ENCODE measurements around the gene GAS7.

GAS7 gene

GRCh38 chr17:10192972-10193371 lies 5.4 kb downstream of the GAS7 start:
- Histone ChIP-seq H3K18ac (ENCODE audit: low read length) (peak overlapping the region; percentile 67), H4K8ac (ENCODE audit: low read depth, low read length) (peak overlapping the region; percentile 29), H2BK120ac (ENCODE audit: insufficient read depth, low read length, poor library complexity) (no peak overlapping the region), H3K4me1 (ENCODE audit: control insufficient read depth in 1 of 2, insufficient read depth in 2 of 2, low read length in 2 of 2) (peaks cover 13 to 21% of the 10 kb centered on the region in 2 experiments), H3K36me3 (ENCODE audit: control insufficient read depth in 1 of 2, insufficient read depth in 2 of 2, low read length in 2 of 2) (peaks cover 0 to 9% of the 10 kb centered on the region in 2 experiments), H3K79me2 (ENCODE audit: control insufficient read depth, insufficient read depth, low read length, poor library complexity) (peaks cover 12% of the 10 kb centered on the region), H2AFZ (ENCODE audit: insufficient read depth, low read length, poor library complexity) (no peak overlapping the region), H4K91ac (ENCODE audit: low read depth, low read length) (no peak overlapping the region), H3K27ac (ENCODE audit: low read depth, low read length) (peak overlapping the region; percentile 24), H3K14ac (ENCODE audit: low read length) (no peak overlapping the region), H3K9me3 (ENCODE audit: insufficient read depth, low read depth, low read length) (peaks cover 11% of the 10 kb centered on the region), H3K4me2 (ENCODE audit: low read length) (peak overlapping the region; percentile 43), H4K12ac (ENCODE audit: low read depth, low read length) (no peak overlapping the region), H3K9ac (ENCODE audit: low read length) (no peak overlapping the region), H2BK5ac (ENCODE audit: low read depth, low read length, poor library complexity) (peak overlapping the region; percentile 25), H3K27me3 (ENCODE audit: insufficient read depth, low read length) (no peaks in the 10 kb centered on the region), H3K4me3 (ENCODE audit: low read depth, low read length) (no peak overlapping the region), H3K23ac (ENCODE audit: low read length) (no peak overlapping the region), H2BK12ac (ENCODE audit: low read length) (peak overlapping the region; percentile 36), H3K4ac (ENCODE audit: low read depth, low read length) (peak overlapping the region; percentile 78), H3K79me1 (ENCODE audit: low read length) (peaks cover 10% of the 10 kb centered on the region), H2AK5ac (ENCODE audit: low read length) (no peak overlapping the region)
- peak; percentile 75 to 76 for DNase-seq
- no CpG with 5 or more reads among the region's 2 CpGs for WGBS (ENCODE audit: extremely low coverage, insufficient coverage, insufficient read length)

- Histone ChIP-seq H3K4me2 (ENCODE audit: low read length) (peak overlapping the region; percentile 43), H3K79me1 (ENCODE audit: low read length) (peaks cover 5% of the 10 kb centered on the region), H3K18ac (ENCODE audit: low read length) (no peak overlapping the region), H4K12ac (ENCODE audit: low read depth, low read length) (no peak overlapping the region), H3K36me3 (ENCODE audit: control insufficient read depth in 1 of 2, insufficient read depth in 2 of 2, low read length in 2 of 2) (peaks cover 0 to 9% of the 10 kb centered on the region in 2 experiments), H3K4ac (ENCODE audit: low read depth, low read length) (peak overlapping the region; percentile 27), H3K79me2 (ENCODE audit: control insufficient read depth, insufficient read depth, low read length, poor library complexity) (peaks cover 6% of the 10 kb centered on the region), H3K27ac (ENCODE audit: low read depth, low read length) (peak overlapping the region; percentile 24), H3K14ac (ENCODE audit: low read length) (peak overlapping the region; percentile 17), H4K8ac (ENCODE audit: low read depth, low read length) (no peak overlapping the region), H2AFZ (ENCODE audit: insufficient read depth, low read length, poor library complexity) (no peak overlapping the region), H3K9ac (ENCODE audit: low read length) (no peak overlapping the region), H3K27me3 (ENCODE audit: insufficient read depth, low read length) (no peaks in the 10 kb centered on the region), H4K91ac (ENCODE audit: low read depth, low read length) (no peak overlapping the region), H2BK5ac (ENCODE audit: low read depth, low read length, poor library complexity) (no peak overlapping the region), H2AK5ac (ENCODE audit: low read length) (no peak overlapping the region), H2BK120ac (ENCODE audit: insufficient read depth, low read length, poor library complexity) (no peak overlapping the region), H2BK12ac (ENCODE audit: low read length) (no peak overlapping the region), H3K4me1 (ENCODE audit: control insufficient read depth in 1 of 2, insufficient read depth in 2 of 2, low read length in 2 of 2) (peaks cover 11 to 21% of the 10 kb centered on the region in 2 experiments), H3K23ac (ENCODE audit: low read length) (no peak overlapping the region), H3K9me3 (ENCODE audit: insufficient read depth, low read depth, low read length) (peaks cover 11% of the 10 kb centered on the region), H3K4me3 (ENCODE audit: low read depth, low read length) (no peak overlapping the region)
- DNase-seq = peak; percentile 75 to 84
- WGBS (ENCODE audit: extremely low coverage, insufficient coverage, insufficient read length) = no CpG with 5 or more reads among the region's 5 CpGs
Measured at GRCh38 chr17:10192461-10192860, 5.9 kb downstream of the GAS7 start.

- H3K9ac ChIP-seq (ENCODE audit: low read length) = no peak overlapping the region
- no peak overlapping the region for H3K4me2 ChIP-seq (ENCODE audit: low read length)
- H3K27me3 ChIP-seq (ENCODE audit: insufficient read depth, low read length) = no peaks in the 10 kb centered on the region
- no peak overlapping the region for H3K4me3 ChIP-seq (ENCODE audit: low read depth, low read length)
- no peak overlapping the region for H4K91ac ChIP-seq (ENCODE audit: low read depth, low read length)
- H4K8ac ChIP-seq (ENCODE audit: low read depth, low read length) = no peak overlapping the region
- H3K14ac ChIP-seq (ENCODE audit: low read length) = no peak overlapping the region
- H3K4me1 ChIP-seq (ENCODE audit: control insufficient read depth in 1 of 2, insufficient read depth in 2 of 2, low read length in 2 of 2) = peaks cover 14 to 21% of the 10 kb centered on the region in 2 experiments
- no CpG with 5 or more reads among the region's 5 CpGs for WGBS (ENCODE audit: extremely low coverage, insufficient coverage, insufficient read length)
- no peaks in the 10 kb centered on the region for H3K36me3 ChIP-seq (ENCODE audit: control insufficient read depth in 1 of 2, insufficient read depth in 2 of 2, low read length in 2 of 2)
- peaks cover 4% of the 10 kb centered on the region for H3K79me2 ChIP-seq (ENCODE audit: control insufficient read depth, insufficient read depth, low read length, poor library complexity)
- no peak overlapping the region for H3K18ac ChIP-seq (ENCODE audit: low read length)
- no peak overlapping the region for H2AFZ ChIP-seq (ENCODE audit: insufficient read depth, low read length, poor library complexity)
- H3K27ac ChIP-seq (ENCODE audit: low read depth, low read length) = no peak overlapping the region
- H2BK5ac ChIP-seq (ENCODE audit: low read depth, low read length, poor library complexity) = no peak overlapping the region
- H2BK120ac ChIP-seq (ENCODE audit: insufficient read depth, low read length, poor library complexity) = no peak overlapping the region
- H3K9me3 ChIP-seq (ENCODE audit: insufficient read depth, low read depth, low read length) = no peaks in the 10 kb centered on the region
- H3K4ac ChIP-seq (ENCODE audit: low read depth, low read length) = no peak overlapping the region
- H3K23ac ChIP-seq (ENCODE audit: low read length) = no peak overlapping the region
- DNase-seq = no peak
- peaks cover 7% of the 10 kb centered on the region for H3K79me1 ChIP-seq (ENCODE audit: low read length)
- H2AK5ac ChIP-seq (ENCODE audit: low read length) = no peak overlapping the region
- H2BK12ac ChIP-seq (ENCODE audit: low read length) = no peak overlapping the region
- H4K12ac ChIP-seq (ENCODE audit: low read depth, low read length) = no peak overlapping the region
Measured at GRCh38 chr17:10187456-10187855, 10.9 kb downstream of the GAS7 start.

GRCh38 chr17:10186771-10187410 lies 11.5 kb downstream of the GAS7 start:
- H4K12ac ChIP-seq (ENCODE audit: low read depth, low read length) = no peak overlapping the region
- H3K27me3 ChIP-seq (ENCODE audit: insufficient read depth, low read length) = no peaks in the 10 kb centered on the region
- no peak overlapping the region for H2AK5ac ChIP-seq (ENCODE audit: low read length)
- DNase-seq = peak in 1 of 2 donors; percentile 71
- H3K4me2 ChIP-seq (ENCODE audit: low read length) = no peak overlapping the region
- H3K4me1 ChIP-seq (ENCODE audit: control insufficient read depth in 1 of 2, insufficient read depth in 2 of 2, low read length in 2 of 2) = peaks cover 13 to 19% of the 10 kb centered on the region in 2 experiments
- no peak overlapping the region for H2AFZ ChIP-seq (ENCODE audit: insufficient read depth, low read length, poor library complexity)
- WGBS (ENCODE audit: extremely low coverage, insufficient coverage, insufficient read length) = no CpG with 5 or more reads among the region's 7 CpGs
- H2BK120ac ChIP-seq (ENCODE audit: insufficient read depth, low read length, poor library complexity) = no peak overlapping the region
- no peak overlapping the region for H4K91ac ChIP-seq (ENCODE audit: low read depth, low read length)
- peaks cover 5% of the 10 kb centered on the region for H3K79me2 ChIP-seq (ENCODE audit: control insufficient read depth, insufficient read depth, low read length, poor library complexity)
- peak overlapping the region; percentile 33 for H3K4ac ChIP-seq (ENCODE audit: low read depth, low read length)
- no peak overlapping the region for H3K27ac ChIP-seq (ENCODE audit: low read depth, low read length)
- no peaks in the 10 kb centered on the region for H3K36me3 ChIP-seq (ENCODE audit: control insufficient read depth in 1 of 2, insufficient read depth in 2 of 2, low read length in 2 of 2)
- H3K14ac ChIP-seq (ENCODE audit: low read length) = no peak overlapping the region
- H3K18ac ChIP-seq (ENCODE audit: low read length) = no peak overlapping the region
- no peak overlapping the region for H2BK12ac ChIP-seq (ENCODE audit: low read length)
- no peak overlapping the region for H3K4me3 ChIP-seq (ENCODE audit: low read depth, low read length)
- H3K9ac ChIP-seq (ENCODE audit: low read length) = no peak overlapping the region
- H3K79me1 ChIP-seq (ENCODE audit: low read length) = peaks cover 6% of the 10 kb centered on the region
- no peak overlapping the region for H3K23ac ChIP-seq (ENCODE audit: low read length)
- H4K8ac ChIP-seq (ENCODE audit: low read depth, low read length) = no peak overlapping the region
- no peaks in the 10 kb centered on the region for H3K9me3 ChIP-seq (ENCODE audit: insufficient read depth, low read depth, low read length)
- H2BK5ac ChIP-seq (ENCODE audit: low read depth, low read length, poor library complexity) = no peak overlapping the region

All from trophoblast cell (in vitro differentiated cells and primary cell).